HL-60 (cell line): ENCODE results near the gene FCN3.

Experiments
- DNase-seq, 2 experiments: peaks; one replicate each; pipeline ENCODE4 v3.0.0-alpha.2; 2010 to 2020; ENCODE audit warnings: low read depth in 1 of 2, low spot score in 1 of 2
- H3K27ac ChIP-seq: fragments of 250-450 bp; sonication (Bioruptor Pico); replicated peaks from 2 replicates; pipeline ENCODE4 v1.5.1; 2020; ENCODE audit warnings: mild to moderate bottlenecking, moderate library complexity
- H3K27me3 ChIP-seq: fragments of 250-450 bp; sonication (Bioruptor Pico); 2 replicates; pipeline ENCODE4 v1.5.1; 2021; ENCODE audit warnings: mild to moderate bottlenecking, moderate library complexity; ENCODE audit not compliant: insufficient read depth, poor library complexity, severe bottlenecking
- H3K4me3 ChIP-seq: replicated peaks from 2 replicates; pipeline ENCODE4 v1.5.1; 2011; ENCODE audit warnings: mild to moderate bottlenecking, control low read depth, low read length; ENCODE audit not compliant: insufficient read depth
- GABPA ChIP-seq: IDR thresholded peaks from 2 replicates; pipeline ENCODE4 v1.6.1; 2012; ENCODE audit warnings: low read depth
- POLR2AphosphoS5 ChIP-seq: IDR thresholded peaks from 2 replicates; pipeline ENCODE4 v1.6.1; 2012; ENCODE audit warnings: low read depth
- SPI1 ChIP-seq: IDR thresholded peaks from 2 replicates; pipeline ENCODE4 v1.6.1; 2012; ENCODE audit warnings: low read depth, mild to moderate bottlenecking, borderline replicate concordance
- TF ChIP-seq, protein P1 (sequence below): IDR thresholded peaks from 2 replicates; pipeline ENCODE4 v1.6.1; 2012; ENCODE audit warnings: low read depth; ENCODE audit not compliant: insufficient replicate concordance
- TF ChIP-seq, protein P2 (sequence below): IDR thresholded peaks from one replicate; pipeline ENCODE4 v1.5.1; 2011; ENCODE audit warnings: low read length, control low read depth, inconsistent platforms; ENCODE audit not compliant: insufficient read depth

Gene FCN3

DNA sequence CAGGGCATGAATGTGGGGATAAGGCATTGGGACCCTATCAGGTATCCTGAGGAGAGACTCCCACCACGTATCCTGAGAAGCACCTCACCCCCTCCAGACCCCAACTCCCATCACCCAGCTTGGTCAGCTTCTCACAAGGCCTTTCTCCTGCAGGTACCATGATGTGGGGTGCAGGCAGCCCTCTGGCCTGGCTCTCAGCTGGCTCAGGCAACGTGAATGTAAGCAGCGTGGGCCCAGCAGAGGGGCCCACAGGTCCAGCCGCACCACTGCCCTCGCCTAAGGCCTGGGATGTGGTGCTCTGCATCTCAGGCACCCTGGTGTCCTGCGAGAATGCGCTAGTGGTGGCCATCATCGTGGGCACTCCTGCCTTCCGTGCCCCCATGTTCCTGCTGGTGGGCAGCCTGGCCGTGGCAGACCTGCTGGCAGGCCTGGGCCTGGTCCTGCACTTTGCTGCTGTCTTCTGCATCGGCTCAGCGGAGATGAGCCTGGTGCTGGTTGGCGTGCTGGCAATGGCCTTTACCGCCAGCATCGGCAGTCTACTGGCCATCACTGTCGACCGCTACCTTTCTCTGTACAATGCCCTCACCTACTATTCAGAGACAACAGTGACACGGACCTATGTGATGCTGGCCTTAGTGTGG is 19.1 kb upstream of the FCN3 start:
- TF ChIP-seq, protein P1, sequence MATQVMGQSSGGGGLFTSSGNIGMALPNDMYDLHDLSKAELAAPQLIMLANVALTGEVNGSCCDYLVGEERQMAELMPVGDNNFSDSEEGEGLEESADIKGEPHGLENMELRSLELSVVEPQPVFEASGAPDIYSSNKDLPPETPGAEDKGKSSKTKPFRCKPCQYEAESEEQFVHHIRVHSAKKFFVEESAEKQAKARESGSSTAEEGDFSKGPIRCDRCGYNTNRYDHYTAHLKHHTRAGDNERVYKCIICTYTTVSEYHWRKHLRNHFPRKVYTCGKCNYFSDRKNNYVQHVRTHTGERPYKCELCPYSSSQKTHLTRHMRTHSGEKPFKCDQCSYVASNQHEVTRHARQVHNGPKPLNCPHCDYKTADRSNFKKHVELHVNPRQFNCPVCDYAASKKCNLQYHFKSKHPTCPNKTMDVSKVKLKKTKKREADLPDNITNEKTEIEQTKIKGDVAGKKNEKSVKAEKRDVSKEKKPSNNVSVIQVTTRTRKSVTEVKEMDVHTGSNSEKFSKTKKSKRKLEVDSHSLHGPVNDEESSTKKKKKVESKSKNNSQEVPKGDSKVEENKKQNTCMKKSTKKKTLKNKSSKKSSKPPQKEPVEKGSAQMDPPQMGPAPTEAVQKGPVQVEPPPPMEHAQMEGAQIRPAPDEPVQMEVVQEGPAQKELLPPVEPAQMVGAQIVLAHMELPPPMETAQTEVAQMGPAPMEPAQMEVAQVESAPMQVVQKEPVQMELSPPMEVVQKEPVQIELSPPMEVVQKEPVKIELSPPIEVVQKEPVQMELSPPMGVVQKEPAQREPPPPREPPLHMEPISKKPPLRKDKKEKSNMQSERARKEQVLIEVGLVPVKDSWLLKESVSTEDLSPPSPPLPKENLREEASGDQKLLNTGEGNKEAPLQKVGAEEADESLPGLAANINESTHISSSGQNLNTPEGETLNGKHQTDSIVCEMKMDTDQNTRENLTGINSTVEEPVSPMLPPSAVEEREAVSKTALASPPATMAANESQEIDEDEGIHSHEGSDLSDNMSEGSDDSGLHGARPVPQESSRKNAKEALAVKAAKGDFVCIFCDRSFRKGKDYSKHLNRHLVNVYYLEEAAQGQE, result no peak
- TF ChIP-seq SPI1 (no peak), GABPA (no peak)
- no peak overlapping the region for H3K4me3 ChIP-seq

GRCh38 chr1:27392778-27393635 is 18.4 kb upstream of the FCN3 start:
- Histone ChIP-seq H3K4me3 (peak overlapping the region; percentile 74), H3K27ac (no peak overlapping the region), H3K27me3 (no peaks in the 10 kb centered on the region)
- DNase-seq, result no peak
- TF ChIP-seq GABPA (no peak), POLR2AphosphoS5 (no peak), SPI1 (no peak)
- TF ChIP-seq, protein P1, result no peak
- TF ChIP-seq, protein P2, sequence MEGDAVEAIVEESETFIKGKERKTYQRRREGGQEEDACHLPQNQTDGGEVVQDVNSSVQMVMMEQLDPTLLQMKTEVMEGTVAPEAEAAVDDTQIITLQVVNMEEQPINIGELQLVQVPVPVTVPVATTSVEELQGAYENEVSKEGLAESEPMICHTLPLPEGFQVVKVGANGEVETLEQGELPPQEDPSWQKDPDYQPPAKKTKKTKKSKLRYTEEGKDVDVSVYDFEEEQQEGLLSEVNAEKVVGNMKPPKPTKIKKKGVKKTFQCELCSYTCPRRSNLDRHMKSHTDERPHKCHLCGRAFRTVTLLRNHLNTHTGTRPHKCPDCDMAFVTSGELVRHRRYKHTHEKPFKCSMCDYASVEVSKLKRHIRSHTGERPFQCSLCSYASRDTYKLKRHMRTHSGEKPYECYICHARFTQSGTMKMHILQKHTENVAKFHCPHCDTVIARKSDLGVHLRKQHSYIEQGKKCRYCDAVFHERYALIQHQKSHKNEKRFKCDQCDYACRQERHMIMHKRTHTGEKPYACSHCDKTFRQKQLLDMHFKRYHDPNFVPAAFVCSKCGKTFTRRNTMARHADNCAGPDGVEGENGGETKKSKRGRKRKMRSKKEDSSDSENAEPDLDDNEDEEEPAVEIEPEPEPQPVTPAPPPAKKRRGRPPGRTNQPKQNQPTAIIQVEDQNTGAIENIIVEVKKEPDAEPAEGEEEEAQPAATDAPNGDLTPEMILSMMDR, result no peak

More for the DNA sequence above, 19.1 kb upstream of the FCN3 start:
- Histone ChIP-seq H3K27ac (no peak overlapping the region), H3K27me3 (no peaks in the 10 kb centered on the region)
- DNase-seq, result no peak

DNA sequence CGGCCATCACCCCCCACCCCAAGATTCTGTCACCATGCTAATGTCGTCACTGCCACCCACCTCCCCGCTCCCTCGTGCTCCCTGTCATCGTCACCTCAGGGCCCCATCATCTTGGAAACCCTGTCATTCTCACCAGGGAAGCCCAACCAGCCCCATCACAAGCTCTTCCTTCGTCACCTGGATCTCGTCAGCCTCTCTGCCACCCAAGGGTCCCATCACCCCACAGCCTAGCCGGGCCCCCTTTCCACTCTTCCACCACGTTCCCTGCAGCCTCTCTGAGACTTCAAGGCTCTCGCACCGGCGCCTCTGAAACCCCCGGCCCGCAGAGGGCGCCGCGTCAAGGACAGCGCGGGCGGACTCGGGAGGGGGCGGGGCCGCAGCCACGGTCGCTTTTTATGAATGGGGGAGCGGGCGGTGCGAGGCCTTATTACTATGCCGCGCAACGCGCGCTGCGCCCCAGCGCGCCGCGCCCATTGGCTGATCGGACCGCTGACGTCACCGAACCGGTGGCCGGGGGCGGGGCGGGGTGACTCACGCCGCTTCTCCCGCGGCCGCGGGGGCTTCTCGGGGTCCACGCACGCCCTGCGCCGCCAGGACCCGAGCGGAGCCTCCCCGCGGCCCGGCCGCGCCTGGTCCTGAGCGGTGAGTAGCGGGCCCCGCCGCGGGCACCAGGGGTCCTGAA is 17.6 kb upstream of the FCN3 start, which contains the start of gene GPR3:
GPR3 (plus strand) TSS at position 527 of the 682 bp plus-strand sequence. CDS start 1,177 bp downstream, outside the sequence.
- TF ChIP-seq, protein P2, result no peak
- no peak within 1 kb of the TSS for H3K27ac ChIP-seq

GRCh38 chr1:27391511-27392095 is 17.0 kb upstream of the FCN3 start:
- Histone ChIP-seq H3K4me3 (peak overlapping the region; percentile 74), H3K27me3 (no peaks in the 10 kb centered on the region), H3K27ac (no peak overlapping the region)
- DNase-seq, result no peak
- TF ChIP-seq, protein P1, result no peak

More for the DNA sequence above, 17.6 kb upstream of the FCN3 start, which contains the start of gene GPR3:
- H3K4me3 ChIP-seq, result peak within 1 kb of the TSS; percentile 74
- no peaks in the 10 kb centered on the region for H3K27me3 ChIP-seq
- DNase-seq, result peak; percentile 87 to 89
